Naive thymus-derived CD4-positive, alpha-beta T cell (primary cell): Measurements from ENCODE around the gene SPTAN1. TPM values are rescaled to one million over a fixed set of nuclear protein-coding genes. Genes with fewer than 3 reads are reported as not detected.
A peak's percentile ranks its signal among the peaks of the same experiment; 100 is the strongest.

Source experiments
- ATAC-seq: fragments of 150-1000 bp; cut with Tn5 transposase; 2 replicates; pipeline ENCODE4 v1.10.0; 2021; ENCODE audit warnings: mild to moderate bottlenecking, moderate library complexity
- CTCF ChIA-PET: fragments of 350-600 bp; sonication (Branson Sonifier 250); formaldehyde crosslinking; loops from one replicate; lab custom pipeline; 2021; ENCODE audit warnings: antibody characterized with exemption; lab: Charles Lee
- POLR2A ChIA-PET: fragments of 350-600 bp; sonication (Branson Sonifier 250); formaldehyde crosslinking; loops from one replicate; lab custom pipeline; 2021; ENCODE audit warnings: antibody characterized with exemption, inconsistent platforms; lab: Charles Lee
- DNase-seq, 9 donors: peaks; one replicate each; pipeline versions ENCODE4 v3.0.0 to v3.0.0-alpha.2; 2020 to 2022; ENCODE audit warnings: mixed read lengths in 1 of 9
- H3K27ac ChIP-seq: one replicate; pipeline ENCODE4 v1.7.0; 2013; ENCODE audit warnings: mild to moderate bottlenecking, low read depth, low read length, moderate library complexity
- H3K27me3 ChIP-seq, 2 donors: one replicate each; pipeline ENCODE4 v1.7.0; 2013; ENCODE audit warnings: low read length in 2 of 2, mild to moderate bottlenecking in 2 of 2, moderate library complexity in 2 of 2; ENCODE audit not compliant: control insufficient read depth in 2 of 2, insufficient read depth in 2 of 2
- H3K36me3 ChIP-seq, 3 experiments: 1 replicate in 2 of 3; 2 replicates in 1 of 3; pipeline ENCODE4 v1.7.0; 2013; ENCODE audit warnings: low read length in 3 of 3, mild to moderate bottlenecking in 3 of 3, moderate library complexity in 1 of 3; ENCODE audit not compliant: insufficient read depth in 3 of 3, control insufficient read depth in 2 of 3
- H3K4me1 ChIP-seq, 2 donors: one replicate each; pipeline ENCODE4 v1.7.0; 2013; ENCODE audit warnings: low read length in 2 of 2, mild to moderate bottlenecking in 2 of 2, moderate library complexity in 1 of 2; ENCODE audit not compliant: control insufficient read depth in 2 of 2, insufficient read depth in 2 of 2
- H3K4me3 ChIP-seq: 2 replicates; pipeline ENCODE4 v1.7.0; 2013; ENCODE audit warnings: mild to moderate bottlenecking, low read length
- H3K9me3 ChIP-seq, 3 experiments: 1 replicate in 2 of 3; 2 replicates in 1 of 3; pipeline ENCODE4 v1.7.0; 2013; ENCODE audit warnings: low read length in 3 of 3; ENCODE audit not compliant: control insufficient read depth in 2 of 3
- H3K27ac Mint-ChIP-seq, 9 donors: one replicate each; pipeline ENCODE4 v1.8.0; 2020 to 2022; ENCODE audit warnings: mixed read lengths in 9 of 9, mild to moderate bottlenecking in 8 of 9, moderate library complexity in 5 of 9, inconsistent platforms in 2 of 9
- H3K27me3 Mint-ChIP-seq, 5 donors: one replicate each; pipeline ENCODE4 v1.8.0; 2021 to 2022; ENCODE audit warnings: mixed read lengths in 5 of 5, mild to moderate bottlenecking in 1 of 5
- H3K36me3 Mint-ChIP-seq, 5 donors: one replicate each; pipeline ENCODE4 v1.8.0; 2020 to 2022; ENCODE audit warnings: mixed read lengths in 5 of 5, mild to moderate bottlenecking in 3 of 5, inconsistent platforms in 1 of 5
- H3K4me1 Mint-ChIP-seq, 7 donors: one replicate each; pipeline ENCODE4 v1.8.0; 2020 to 2022; ENCODE audit warnings: mixed read lengths in 7 of 7, mild to moderate bottlenecking in 3 of 7, inconsistent platforms in 1 of 7
- H3K4me3 Mint-ChIP-seq, 10 donors: one replicate each; pipeline ENCODE4 v1.8.0; 2020 to 2022; ENCODE audit warnings: mild to moderate bottlenecking in 10 of 10, mixed read lengths in 10 of 10, moderate library complexity in 6 of 10, inconsistent platforms in 2 of 10
- H3K9me3 Mint-ChIP-seq, 11 donors: one replicate each; pipeline ENCODE4 v1.8.0; 2020 to 2022; ENCODE audit warnings: mixed read lengths in 11 of 11, mild to moderate bottlenecking in 4 of 11, inconsistent platforms in 1 of 11, moderate library complexity in 1 of 11
- intact Hi-C, 2 donors: fragments of 100-400 bp; cut with micrococcal nuclease; formaldehyde crosslinking; loops; one replicate each; pipeline ENCODE4 v1.15.1; 2023
- polyA plus RNA-seq, 2 donors: library from polyadenylated mRNA; unstranded; fragments of 300-500 nt; fragmentation: Illumina TruSeq; gene quantifications; one replicate each; pipeline ENCODE4 v1.2.3, GENCODE V29; 2021
- total RNA-seq, 6 experiments: library from RNA in 5 of 6; stranded (reverse) in 5 of 6; gene quantifications; 1 replicate in 5 of 6; 2 replicates in 1 of 6; pipeline ENCODE4 v1.2.3 and lab custom pipeline; 2021 to 2026

The SPTAN1 gene
- total and polyA plus RNA-seq, 7 experiments from 2014 or later: 46.6 to 433 (median 365) TPM

DNA sequence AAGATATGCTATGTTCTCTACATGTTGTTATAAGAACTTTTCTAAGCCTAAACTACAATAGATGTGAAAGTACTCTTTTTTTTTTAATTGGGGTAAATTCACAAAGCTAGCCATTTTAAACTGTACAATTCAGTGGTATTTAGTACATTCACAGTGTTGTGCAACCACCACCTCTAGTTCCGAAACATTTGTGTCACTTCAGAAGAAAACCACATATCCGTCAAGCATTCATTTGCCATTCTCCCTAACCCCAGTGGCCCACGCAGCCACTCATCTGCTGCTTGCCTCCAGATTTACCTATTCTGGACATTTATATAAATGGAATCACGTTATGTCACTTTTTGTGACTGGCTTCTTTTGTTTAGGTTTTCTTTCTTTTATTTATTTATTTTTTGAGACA is 43.1 kb downstream of the SPTAN1 start:
- Histone ChIP-seq H3K27me3 (no peaks in the 10 kb centered on the region), H3K36me3 (peaks cover 29 to 98% (median 49%) of the 10 kb centered on the region in 3 experiments), H3K4me1 (no peaks in the 10 kb centered on the region), H3K27ac (no peak overlapping the region), H3K4me3 (no peak overlapping the region), H3K9me3 (no peaks in the 10 kb centered on the region)
- Mint-ChIP-seq H3K4me3 (no peak overlapping the region), H3K9me3 (peaks cover 0 to 1% (median 0%) of the 10 kb centered on the region in 11 donors), H3K27ac (no peak overlapping the region), H3K36me3 (peaks cover 3 to 48% (median 24%) of the 10 kb centered on the region in 5 donors), H3K27me3 (no peaks in the 10 kb centered on the region), H3K4me1 (no peaks in the 10 kb centered on the region)
- intact Hi-C loops: no loop called here
- ChIA-PET POLR2A (no interaction called here), CTCF (interaction anchor here (0.7 kb wide), 1 partner anchor 107 kb away, joined by 3 read pairs; no protein-coding TSS in a partner anchor)
- no peak for ATAC-seq
- DNase-seq: no peak

DNA sequence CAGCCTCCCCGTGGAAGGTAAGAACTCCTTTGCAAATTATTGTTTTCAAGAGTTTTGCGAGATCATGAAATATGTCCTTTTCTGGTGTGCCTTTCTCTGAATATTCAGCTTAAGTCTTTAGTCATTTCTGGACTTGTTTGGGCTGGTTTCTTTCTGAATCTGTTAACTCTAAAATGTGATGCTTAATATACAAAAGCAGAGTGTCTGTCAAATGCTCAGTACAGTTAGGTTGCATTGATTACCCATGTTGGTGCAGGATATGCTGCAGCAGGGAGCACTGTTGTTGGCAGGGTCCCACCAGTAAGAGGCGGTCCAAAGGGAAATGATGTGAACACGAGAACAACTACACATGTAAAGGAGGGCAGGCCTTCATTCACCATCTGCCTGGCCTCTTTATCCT is 47.7 kb downstream of the SPTAN1 start:
- Histone ChIP-seq H3K9me3 (no peaks in the 10 kb centered on the region), H3K4me1 (no peaks in the 10 kb centered on the region), H3K27ac (no peak overlapping the region), H3K4me3 (no peak overlapping the region), H3K36me3 (peaks cover 28 to 88% (median 29%) of the 10 kb centered on the region in 3 experiments), H3K27me3 (no peaks in the 10 kb centered on the region)
- POLR2A ChIA-PET: no interaction called here
- ATAC-seq: no peak
- intact Hi-C loops: no loop called here
- Mint-ChIP-seq H3K27ac (peak overlapping the region in 1 of 9 donors; percentile 66), H3K4me3 (no peak overlapping the region), H3K4me1 (peaks cover 0 to 7% (median 0%) of the 10 kb centered on the region in 7 donors), H3K36me3 (peaks cover 16 to 44% (median 21%) of the 10 kb centered on the region in 5 donors), H3K27me3 (no peaks in the 10 kb centered on the region), H3K9me3 (no peaks in the 10 kb centered on the region)
- CTCF ChIA-PET: no interaction called here
- no peak for DNase-seq

DNA sequence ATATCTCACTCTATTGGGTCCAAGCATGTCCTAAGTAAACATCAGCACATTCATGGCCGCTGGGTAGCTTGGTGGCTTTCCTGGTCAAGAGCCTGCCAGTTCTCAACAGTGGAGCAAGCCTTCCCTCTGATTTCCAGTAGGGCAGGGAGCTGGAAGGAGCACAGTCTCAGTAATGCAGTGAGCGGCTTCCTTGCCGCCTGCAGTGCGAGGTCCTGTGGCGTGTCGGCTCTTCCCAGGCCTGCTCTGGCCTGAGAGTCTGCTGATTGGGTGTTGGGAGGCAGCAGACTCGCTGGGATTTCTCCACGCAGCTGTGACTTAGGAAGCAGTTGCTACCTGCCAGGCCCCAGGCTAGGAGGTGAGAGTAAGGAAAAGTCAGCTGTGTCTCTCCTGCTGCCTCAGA is 51.3 kb downstream of the SPTAN1 start:
- no peak for ATAC-seq
- no peak overlapping the region for H3K4me3 Mint-ChIP-seq
- H3K4me1 Mint-ChIP-seq: peaks cover 0 to 7% (median 0%) of the 10 kb centered on the region in 7 donors
- Histone ChIP-seq H3K27me3 (no peaks in the 10 kb centered on the region), H3K4me3 (no peak overlapping the region), H3K27ac (no peak overlapping the region), H3K9me3 (no peaks in the 10 kb centered on the region), H3K4me1 (no peaks in the 10 kb centered on the region), H3K36me3 (peaks cover 37 to 86% (median 38%) of the 10 kb centered on the region in 3 experiments)
- H3K9me3 Mint-ChIP-seq: no peaks in the 10 kb centered on the region
- no peak for DNase-seq
- ChIA-PET POLR2A (interaction anchor here (1.2 kb wide), 2 partner anchors 11 to 47 kb away, joined by 3 to 4 read pairs; no protein-coding TSS in a partner anchor), CTCF (interaction anchor here (0.6 kb wide), 1 partner anchor 97 kb away, joined by 3 read pairs; no protein-coding TSS in a partner anchor)
- intact Hi-C loops: no loop called here
- peak overlapping the region in 3 of 9 donors; percentile 11 to 72 (median 23) for H3K27ac Mint-ChIP-seq
- peaks cover 15 to 52% (median 27%) of the 10 kb centered on the region in 5 donors for H3K36me3 Mint-ChIP-seq
- H3K27me3 Mint-ChIP-seq: no peaks in the 10 kb centered on the region

DNA sequence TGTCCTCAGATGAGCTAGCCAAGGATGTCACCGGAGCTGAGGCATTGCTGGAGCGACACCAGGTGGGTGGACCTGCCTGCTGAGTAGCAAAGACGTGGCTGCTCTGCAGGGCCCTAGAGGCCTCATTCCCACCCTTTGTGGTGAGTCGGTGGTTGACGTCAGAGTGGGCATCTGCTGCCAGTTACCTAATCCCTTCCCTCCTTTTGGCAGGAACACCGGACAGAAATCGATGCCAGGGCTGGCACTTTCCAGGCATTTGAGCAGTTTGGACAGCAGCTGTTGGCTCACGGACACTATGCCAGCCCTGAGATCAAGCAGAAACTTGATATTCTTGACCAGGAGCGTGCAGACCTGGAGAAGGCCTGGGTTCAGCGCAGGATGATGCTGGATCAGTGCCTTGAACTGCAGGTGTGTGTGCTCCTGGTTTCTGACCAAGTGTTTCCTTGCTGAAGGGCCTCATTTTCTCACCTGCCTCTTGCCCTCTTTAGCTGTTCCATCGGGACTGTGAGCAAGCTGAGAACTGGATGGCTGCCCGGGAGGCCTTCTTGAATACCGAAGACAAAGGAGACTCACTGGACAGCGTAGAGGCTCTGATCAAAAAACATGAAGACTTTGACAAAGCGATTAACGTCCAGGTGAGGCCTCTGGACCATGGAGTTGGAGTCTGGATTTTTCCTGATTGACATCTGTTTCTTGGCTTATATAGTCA is 55.4 kb downstream of the SPTAN1 start:
- Histone ChIP-seq H3K9me3 (no peaks in the 10 kb centered on the region), H3K27me3 (no peaks in the 10 kb centered on the region), H3K4me3 (no peak overlapping the region), H3K27ac (no peak overlapping the region), H3K4me1 (no peaks in the 10 kb centered on the region), H3K36me3 (peaks cover 54 to 95% (median 68%) of the 10 kb centered on the region in 3 experiments)
- ChIA-PET POLR2A (no interaction called here), CTCF (no interaction called here)
- intact Hi-C loops: no loop called here
- Mint-ChIP-seq H3K27me3 (no peaks in the 10 kb centered on the region), H3K27ac (peak overlapping the region in 1 of 9 donors; percentile 18), H3K4me3 (no peak overlapping the region), H3K9me3 (no peaks in the 10 kb centered on the region), H3K36me3 (peaks cover 29 to 66% (median 36%) of the 10 kb centered on the region in 5 donors), H3K4me1 (no peaks in the 10 kb centered on the region)
- DNase-seq (no peak), ATAC-seq (no peak)

DNA sequence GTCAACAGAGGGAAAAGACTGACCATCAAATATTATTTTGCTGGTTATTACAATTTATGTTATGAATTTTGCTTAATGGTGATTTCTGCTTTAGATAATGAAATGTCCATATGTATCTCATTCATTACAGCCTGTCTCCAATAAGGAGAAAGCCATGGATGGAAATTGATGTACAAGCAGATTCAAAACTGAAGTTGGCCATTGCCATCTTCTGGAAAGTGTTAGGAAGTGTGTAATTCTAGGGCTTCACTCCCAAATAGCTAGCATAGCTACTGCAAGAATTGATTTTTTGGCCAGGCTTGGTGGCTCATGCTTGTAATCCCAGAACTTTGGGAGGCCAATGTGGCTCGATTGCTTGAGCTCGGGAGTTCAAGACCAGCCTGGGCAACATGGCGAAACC is 58.5 kb downstream of the SPTAN1 start:
- Histone ChIP-seq H3K4me1 (no peaks in the 10 kb centered on the region), H3K4me3 (no peak overlapping the region), H3K36me3 (peaks cover 62 to 96% (median 85%) of the 10 kb centered on the region in 3 experiments), H3K27ac (no peak overlapping the region), H3K27me3 (no peaks in the 10 kb centered on the region), H3K9me3 (no peaks in the 10 kb centered on the region)
- no peak for DNase-seq
- ChIA-PET POLR2A (no interaction called here), CTCF (no interaction called here)
- Mint-ChIP-seq H3K4me1 (no peaks in the 10 kb centered on the region), H3K27me3 (no peaks in the 10 kb centered on the region), H3K27ac (peak overlapping the region in 1 of 9 donors; percentile 31), H3K36me3 (peaks cover 21 to 69% (median 38%) of the 10 kb centered on the region in 5 donors), H3K9me3 (no peaks in the 10 kb centered on the region), H3K4me3 (no peak overlapping the region)
- no peak for ATAC-seq
- intact Hi-C loops: no loop called here

DNA sequence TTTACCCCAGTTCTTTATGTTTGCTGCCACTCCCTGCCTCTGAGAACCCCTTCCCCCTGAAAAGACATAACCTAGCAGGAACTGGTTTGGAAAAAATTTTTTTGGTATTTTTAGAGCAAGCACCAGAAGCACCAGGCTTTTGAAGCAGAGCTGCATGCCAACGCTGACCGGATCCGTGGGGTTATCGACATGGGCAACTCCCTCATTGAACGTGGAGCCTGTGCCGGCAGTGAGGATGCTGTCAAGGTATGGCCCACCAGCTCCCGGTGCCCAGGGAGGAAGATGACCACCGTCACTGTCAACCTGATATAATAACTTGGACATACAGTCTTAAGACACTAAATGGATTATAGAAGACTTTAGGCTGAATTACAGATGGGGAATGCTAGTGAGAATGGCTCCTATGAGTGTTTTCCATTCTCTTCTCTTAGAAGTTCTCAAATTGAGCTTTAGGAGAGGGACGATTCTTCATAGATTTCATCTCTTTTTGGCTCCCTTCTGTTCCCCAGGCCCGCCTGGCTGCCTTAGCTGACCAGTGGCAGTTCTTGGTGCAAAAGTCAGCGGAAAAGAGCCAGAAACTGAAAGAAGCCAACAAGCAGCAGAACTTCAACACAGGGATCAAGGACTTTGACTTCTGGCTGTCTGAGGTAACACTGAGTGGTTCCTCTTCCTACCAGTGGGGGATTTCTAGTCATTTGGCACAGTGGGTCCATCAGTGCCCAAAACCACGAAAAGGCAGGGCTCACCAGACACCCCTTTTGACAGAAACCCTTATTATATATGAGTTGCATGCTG is 59.4 kb downstream of the SPTAN1 start:
- DNase-seq: no peak
- H3K4me3 Mint-ChIP-seq: no peak overlapping the region
- Histone ChIP-seq H3K27ac (no peak overlapping the region), H3K36me3 (peaks cover 62 to 98% (median 91%) of the 10 kb centered on the region in 3 experiments), H3K9me3 (no peaks in the 10 kb centered on the region), H3K27me3 (no peaks in the 10 kb centered on the region), H3K4me3 (no peak overlapping the region), H3K4me1 (no peaks in the 10 kb centered on the region)
- no peaks in the 10 kb centered on the region for H3K9me3 Mint-ChIP-seq
- peak overlapping the region in 3 of 9 donors; percentile 21 to 62 (median 45) for H3K27ac Mint-ChIP-seq
- no peaks in the 10 kb centered on the region for H3K27me3 Mint-ChIP-seq
- H3K4me1 Mint-ChIP-seq: no peaks in the 10 kb centered on the region
- peaks cover 21 to 70% (median 41%) of the 10 kb centered on the region in 5 donors for H3K36me3 Mint-ChIP-seq
- CTCF ChIA-PET: no interaction called here
- ATAC-seq: no peak
- POLR2A ChIA-PET: no interaction called here
- intact Hi-C loops: no loop called here
